H9 (cell line): ENCODE results near the gene CDH8. TPM values are rescaled to one million over a fixed set of nuclear protein-coding genes. Genes with fewer than 3 reads are reported as not detected.

Source experiments
- DNase-seq: peaks from one replicate; pipeline ENCODE4 v3.0.0-alpha.2; 2017
- H2AFZ ChIP-seq: one replicate; pipeline ENCODE4 v1.6.1; 2013; ENCODE audit warnings: mild to moderate bottlenecking, low read length, control low read depth, moderate library complexity
- H2AK5ac ChIP-seq: 2 replicates; pipeline ENCODE4 v1.6.1; 2013; ENCODE audit warnings: low read length, control low read depth, mixed read lengths; ENCODE audit not compliant: insufficient read length
- H2BK120ac ChIP-seq: one replicate; pipeline ENCODE4 v1.6.1; 2013; ENCODE audit warnings: low read depth, mild to moderate bottlenecking, low read length, control low read depth, inconsistent platforms; ENCODE audit not compliant: poor library complexity, severe bottlenecking
- H2BK12ac ChIP-seq: 2 replicates; pipeline ENCODE4 v1.6.1; 2013; ENCODE audit warnings: low read length, control low read depth, mixed read lengths, low read depth; ENCODE audit not compliant: insufficient read length
- H2BK15ac ChIP-seq: 2 replicates; pipeline ENCODE4 v1.6.1; 2013; ENCODE audit warnings: low read depth, low read length, control low read depth
- H2BK20ac ChIP-seq: one replicate; pipeline ENCODE4 v1.6.1; 2013; ENCODE audit warnings: low read depth, mild to moderate bottlenecking, low read length, control low read depth, inconsistent platforms; ENCODE audit not compliant: poor library complexity, severe bottlenecking
- H2BK5ac ChIP-seq: 2 replicates; pipeline ENCODE4 v1.6.1; 2013; ENCODE audit warnings: low read length, control low read depth, mixed read lengths; ENCODE audit not compliant: insufficient read length
- H3K14ac ChIP-seq: 2 replicates; pipeline ENCODE4 v1.6.1; 2013; ENCODE audit warnings: low read length, control low read depth; ENCODE audit not compliant: insufficient read depth
- H3K18ac ChIP-seq: 2 replicates; pipeline ENCODE4 v1.6.1; 2013; ENCODE audit warnings: low read depth, mild to moderate bottlenecking, mixed read lengths, low read length, control low read depth; ENCODE audit not compliant: insufficient read length
- H3K23ac ChIP-seq: 2 replicates; pipeline ENCODE4 v1.6.1; 2013; ENCODE audit warnings: low read length, control low read depth, mixed read lengths, low read depth; ENCODE audit not compliant: insufficient read length
- H3K23me2 ChIP-seq: 2 replicates; pipeline ENCODE4 v1.6.1; 2013; ENCODE audit warnings: low read depth, mild to moderate bottlenecking, mixed read lengths, low read length, control low read depth; ENCODE audit not compliant: insufficient read length, poor library complexity, severe bottlenecking
- H3K27ac ChIP-seq: 2 replicates; pipeline ENCODE4 v1.5.1; 2013; ENCODE audit warnings: low read length, control low read depth, mixed read lengths, low read depth; ENCODE audit not compliant: insufficient read length
- H3K27me3 ChIP-seq: 2 replicates; pipeline ENCODE4 v1.6.1; 2013; ENCODE audit warnings: low read length, control low read depth, inconsistent platforms; ENCODE audit not compliant: insufficient read depth
- H3K4ac ChIP-seq: 2 replicates; pipeline ENCODE4 v1.6.1; 2013; ENCODE audit warnings: low read depth, mild to moderate bottlenecking, control low read depth, inconsistent platforms, low read length, moderate library complexity
- H3K4me1 ChIP-seq: 2 replicates; pipeline ENCODE4 v1.6.1; 2013; ENCODE audit warnings: low read length, control low read depth, inconsistent platforms; ENCODE audit not compliant: insufficient read depth
- H3K4me2 ChIP-seq: 2 replicates; pipeline ENCODE4 v1.6.1; 2013; ENCODE audit warnings: low read length, control low read depth, mixed read lengths; ENCODE audit not compliant: insufficient read length, insufficient read depth
- H3K56ac ChIP-seq: 2 replicates; pipeline ENCODE4 v1.6.1; 2013; ENCODE audit warnings: low read depth, mild to moderate bottlenecking, mixed read lengths, low read length, control low read depth; ENCODE audit not compliant: insufficient read length
- H3K79me1 ChIP-seq: 2 replicates; pipeline ENCODE4 v1.6.1; 2013; ENCODE audit warnings: low read depth, mild to moderate bottlenecking, moderate library complexity, low read length, control low read depth, inconsistent platforms; ENCODE audit not compliant: insufficient read depth, poor library complexity, severe bottlenecking
- H3K79me2 ChIP-seq: 2 replicates; pipeline ENCODE4 v1.6.1; 2013; ENCODE audit warnings: low read length, control low read depth, inconsistent platforms; ENCODE audit not compliant: insufficient read depth
- H3K9ac ChIP-seq: 2 replicates; pipeline ENCODE4 v1.6.1; 2013; ENCODE audit warnings: low read length, control low read depth, mixed read lengths; ENCODE audit not compliant: insufficient read length; ENCODE audit errors: extremely low read depth
- H3K9me3 ChIP-seq: one replicate; pipeline ENCODE4 v1.6.1; 2013; ENCODE audit warnings: low read depth, low read length, inconsistent platforms; ENCODE audit not compliant: control insufficient read depth
- H3T11ph ChIP-seq: one replicate; pipeline ENCODE4 v1.6.1; 2013; ENCODE audit warnings: mild to moderate bottlenecking, low read length, control low read depth, inconsistent platforms
- H4K20me1 ChIP-seq: one replicate; pipeline ENCODE4 v1.6.1; 2013; ENCODE audit not compliant: control insufficient read depth, insufficient read length, insufficient read depth
- H4K5ac ChIP-seq: 2 replicates; pipeline ENCODE4 v1.6.1; 2013; ENCODE audit warnings: low read depth, mild to moderate bottlenecking, mixed read lengths, low read length, control low read depth; ENCODE audit not compliant: insufficient read length
- H4K8ac ChIP-seq: replicated peaks from 2 replicates; pipeline ENCODE4 v1.6.1; 2013; ENCODE audit warnings: low read length, control low read depth, mixed read lengths, low read depth; ENCODE audit not compliant: insufficient read length
- H4K91ac ChIP-seq: 2 replicates; pipeline ENCODE4 v1.6.1; 2013; ENCODE audit warnings: low read depth, mild to moderate bottlenecking, moderate library complexity, mixed read lengths, low read length, control low read depth; ENCODE audit not compliant: insufficient read length
- H3K27ac Mint-ChIP-seq, 3 experiments: 2 replicates in 2 of 3; 3 replicates in 1 of 3; pipeline ENCODE4 v1.8.0; 2020 to 2021; ENCODE audit warnings: mixed read lengths in 3 of 3, mild to moderate bottlenecking in 1 of 3, moderate library complexity in 1 of 3
- H3K27me3 Mint-ChIP-seq: 2 replicates; pipeline ENCODE4 v1.8.0; 2021; ENCODE audit warnings: low read depth, mild to moderate bottlenecking, moderate library complexity, mixed read lengths
- H3K36me3 Mint-ChIP-seq, 3 experiments: 2 replicates in 2 of 3; 3 replicates in 1 of 3; pipeline ENCODE4 v1.8.0; 2020 to 2021; ENCODE audit warnings: low read depth in 3 of 3, mixed read lengths in 3 of 3; ENCODE audit not compliant: insufficient read depth in 1 of 3
- H3K4me1 Mint-ChIP-seq, 2 experiments: 2 replicates each; pipeline ENCODE4 v1.8.0; 2020; ENCODE audit warnings: mixed read lengths in 2 of 2
- H3K4me3 Mint-ChIP-seq, 2 experiments: 2 replicates in 1 of 2; 3 replicates in 1 of 2; pipeline ENCODE4 v1.8.0; 2020 to 2021; ENCODE audit warnings: mild to moderate bottlenecking in 2 of 2, mixed read lengths in 2 of 2, moderate library complexity in 1 of 2
- H3K9me3 Mint-ChIP-seq, 2 experiments: 2 replicates in 1 of 2; 3 replicates in 1 of 2; pipeline ENCODE4 v1.8.0; 2020; ENCODE audit warnings: mild to moderate bottlenecking in 2 of 2, mixed read lengths in 2 of 2, moderate library complexity in 1 of 2
- CTCF ChIP-seq: fragments of 200-600 bp; sonication (generic); conservative IDR thresholded peaks from 3 replicates; pipeline ENCODE4 v1.8.0; 2021; ENCODE audit warnings: antibody characterized with exemption, mild to moderate bottlenecking
- WGBS: extraction: QIAGEN DNeasy Blood & Tissue Kit; methylation state at CpG from one replicate; pipeline ENCODE4 v1.1.7; 2013; ENCODE audit warnings: missing lambda C conversion rate, low lambda C conversion rate, mixed read lengths; ENCODE audit not compliant: insufficient read length; ENCODE audit errors: extremely low coverage; 5-methylcytosine and 5-hydroxymethylcytosine counted together
- total RNA-seq: library from RNA; stranded (reverse); gene quantifications from 2 replicates; pipeline ENCODE4 v1.2.1, GENCODE V29; 2021

Gene CDH8
- total RNA-seq, 1 experiment from 2014 or later, result 12.0 TPM

GRCh38 chr16:61926766-61927165 is 109.5 kb downstream of the CDH8 start:
- H3K23me2 ChIP-seq, result no peaks in the 10 kb centered on the region
- no peak overlapping the region for H3K9ac ChIP-seq
- H3K79me2 ChIP-seq, result no peaks in the 10 kb centered on the region
- no peak overlapping the region for H2BK12ac ChIP-seq
- no peaks in the 10 kb centered on the region for H3K9me3 ChIP-seq
- no peak overlapping the region for H3K23ac ChIP-seq
- H3K4me1 ChIP-seq, result 0 out of 2 replicates have a peak, but pooled peaks cover 5% of the 10 kb centered on the region
- H3K14ac ChIP-seq, result no peak overlapping the region
- Mint-ChIP-seq H3K27me3 (no peaks in the 10 kb centered on the region), H3K9me3 (no peaks in the 10 kb centered on the region), H3K4me1 (peaks cover 10 to 15% of the 10 kb centered on the region in 2 experiments; a peak in 3 of 4 replicates), H3K4me3 (no peak overlapping the region), H3K27ac (peak overlapping the region in 1 of 3 experiments; percentile 21; a peak in 1 of 7 replicates), H3K36me3 (no peaks in the 10 kb centered on the region)
- H2BK5ac ChIP-seq, result no peak overlapping the region
- no peak overlapping the region for H2BK120ac ChIP-seq
- H4K5ac ChIP-seq, result no peak overlapping the region
- no peak overlapping the region for H3T11ph ChIP-seq
- H3K4ac ChIP-seq, result no peak overlapping the region
- no peaks in the 10 kb centered on the region for H4K20me1 ChIP-seq
- H2AK5ac ChIP-seq, result no peak overlapping the region
- no peak overlapping the region for H3K56ac ChIP-seq
- H4K91ac ChIP-seq, result no peak overlapping the region
- H2BK15ac ChIP-seq, result no peak overlapping the region
- no peak overlapping the region for H3K27ac ChIP-seq
- H3K4me2 ChIP-seq, result no peak overlapping the region
- H2BK20ac ChIP-seq, result no peak overlapping the region
- no peak for TF ChIP-seq CTCF
- no peak overlapping the region for H4K8ac ChIP-seq
- no peak overlapping the region for H3K18ac ChIP-seq
- H2AFZ ChIP-seq, result no peak overlapping the region
- WGBS, result no CpG with 5 or more reads among the region's 3 CpGs
- no peaks in the 10 kb centered on the region for H3K79me1 ChIP-seq
- no peak for DNase-seq
- H3K27me3 ChIP-seq, result no peaks in the 10 kb centered on the region
